ENCODE results near the gene CDKAL1. TPM values are rescaled to one million over a fixed set of nuclear protein-coding genes. Genes with fewer than 3 reads are reported as not detected.

Gene CDKAL1
- total and polyA plus RNA-seq, 2 donors (not counting 3 experiments of a cell fraction or from before 2014, with no cell fraction given), result 6.1 to 20.5 TPM

DNA sequence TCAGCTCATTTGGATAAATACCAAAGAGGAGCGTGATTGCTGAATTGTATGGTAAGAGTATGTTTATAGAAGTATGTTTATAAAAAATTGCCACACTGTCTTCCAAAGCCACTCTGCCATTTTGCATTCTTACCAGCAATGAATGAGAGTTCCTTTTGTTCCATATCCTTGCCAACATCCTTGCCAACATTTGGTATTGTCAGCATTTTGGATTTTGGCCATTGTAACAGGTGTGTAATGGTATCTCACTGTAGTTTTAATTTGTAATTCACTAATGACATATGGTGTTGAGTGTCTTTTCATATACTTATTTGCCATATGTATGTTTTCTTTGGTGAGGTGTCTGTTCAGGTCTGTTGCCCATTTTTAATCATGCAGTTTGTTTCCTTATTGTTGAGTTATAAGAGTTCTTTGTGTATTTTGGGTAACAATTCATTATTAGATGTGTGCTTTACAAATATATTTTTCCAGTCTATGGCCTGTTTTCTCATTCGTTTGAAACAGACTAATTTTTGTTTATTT is 539.1 kb downstream of the CDKAL1 start:
- FAIRE-seq, result no peak
- no peak for DNase-seq (ENCODE audit: low read depth, low spot score)
- H3K4me1 ChIP-seq (ENCODE audit: control insufficient read depth, extremely low read depth, insufficient read depth, low read length), result peaks cover 8% of the 10 kb centered on the region
- H3K9me1 ChIP-seq (replicated peaks; ENCODE audit: control insufficient read depth, extremely low read depth, insufficient read depth, low read length), result no peaks in the 10 kb centered on the region
- ChIA-PET POLR2A (no interaction called here), CTCF (interaction anchor here (0.9 kb wide), 1 partner anchor 30 kb away, joined by 3 read pairs; no protein-coding TSS in a partner anchor)
- no peak overlapping the region for H3K9ac ChIP-seq (replicated peaks; ENCODE audit: extremely low read depth, insufficient read depth, low read length)
- no peak overlapping the region for H3K4me2 ChIP-seq (ENCODE audit: insufficient read depth, low read length)
- no peaks in the 10 kb centered on the region for H3K36me3 ChIP-seq (ENCODE audit: control insufficient read depth in 2 of 2, extremely low read depth in 1 of 2, insufficient read depth in 2 of 2, low read length in 2 of 2)
- intact Hi-C loops (cut with micrococcal nuclease) (no loop called here), dilution Hi-C loops (cut with MboI; ENCODE audit: extremely low pct_ligation_motif_present, low sequenced_read_pairs) (no loop called here)
- H3K4me3 ChIP-seq (replicated peaks in 1 of 3; ENCODE audit: insufficient read depth in 1 of 3, low read depth in 1 of 3, low read length in 3 of 3), result no peak overlapping the region
- no peaks in the 10 kb centered on the region for H3K9me3 ChIP-seq (replicated peaks; ENCODE audit: control insufficient read depth, insufficient read depth, low read length)
- H3K27ac ChIP-seq (ENCODE audit: insufficient read depth, low read depth, low read length), result no peak overlapping the region
- BruUV-seq (replicated peaks), result no TSS peak
- H3K27me3 ChIP-seq (ENCODE audit: control insufficient read depth in 2 of 2, insufficient read depth in 2 of 2, low read length in 2 of 2), result no peaks in the 10 kb centered on the region
- H3K79me2 ChIP-seq (ENCODE audit: control insufficient read depth, insufficient read depth, low read length), result no peaks in the 10 kb centered on the region
- no peaks in the 10 kb centered on the region for H4K20me1 ChIP-seq (replicated peaks; ENCODE audit: control insufficient read depth, extremely low read depth, insufficient read depth, low read length)
- TF ChIP-seq MAX (IDR thresholded peaks at IDR 0.05; ENCODE audit: insufficient read depth, insufficient read length) (no peak), FOS (IDR thresholded peaks at IDR 0.05; ENCODE audit: borderline replicate concordance, insufficient read depth, low read length) (no peak), EZH2 (IDR thresholded peaks at IDR 0.05; ENCODE audit: borderline replicate concordance, low read depth, low read length, severe bottlenecking) (no peak), POLR2AphosphoS5 (IDR thresholded peaks at IDR 0.05; ENCODE audit: insufficient read depth, low read depth, low read length) (no peak), JUN (IDR thresholded peaks at IDR 0.05; ENCODE audit: borderline replicate concordance, insufficient read depth, insufficient read length, low read depth) (no peak), MYC (IDR thresholded peaks at IDR 0.05; ENCODE audit: low read depth, low read length) (no peak), POLR2A (IDR thresholded peaks at IDR 0.05; ENCODE audit: low read depth, low read length) (no peak), GATA2 (IDR thresholded peaks at IDR 0.05; ENCODE audit: insufficient read depth, insufficient read length, low read depth, low read length) (no peak)
- TF ChIP-seq, protein P1, sequence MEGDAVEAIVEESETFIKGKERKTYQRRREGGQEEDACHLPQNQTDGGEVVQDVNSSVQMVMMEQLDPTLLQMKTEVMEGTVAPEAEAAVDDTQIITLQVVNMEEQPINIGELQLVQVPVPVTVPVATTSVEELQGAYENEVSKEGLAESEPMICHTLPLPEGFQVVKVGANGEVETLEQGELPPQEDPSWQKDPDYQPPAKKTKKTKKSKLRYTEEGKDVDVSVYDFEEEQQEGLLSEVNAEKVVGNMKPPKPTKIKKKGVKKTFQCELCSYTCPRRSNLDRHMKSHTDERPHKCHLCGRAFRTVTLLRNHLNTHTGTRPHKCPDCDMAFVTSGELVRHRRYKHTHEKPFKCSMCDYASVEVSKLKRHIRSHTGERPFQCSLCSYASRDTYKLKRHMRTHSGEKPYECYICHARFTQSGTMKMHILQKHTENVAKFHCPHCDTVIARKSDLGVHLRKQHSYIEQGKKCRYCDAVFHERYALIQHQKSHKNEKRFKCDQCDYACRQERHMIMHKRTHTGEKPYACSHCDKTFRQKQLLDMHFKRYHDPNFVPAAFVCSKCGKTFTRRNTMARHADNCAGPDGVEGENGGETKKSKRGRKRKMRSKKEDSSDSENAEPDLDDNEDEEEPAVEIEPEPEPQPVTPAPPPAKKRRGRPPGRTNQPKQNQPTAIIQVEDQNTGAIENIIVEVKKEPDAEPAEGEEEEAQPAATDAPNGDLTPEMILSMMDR (IDR thresholded peaks at IDR 0.05; ENCODE audit: extremely low read depth in 1 of 2, insufficient read depth in 1 of 2, low read depth in 1 of 2, low read length in 2 of 2), result no peak
- H2AFZ ChIP-seq (ENCODE audit: low read depth, low read length), result no peak overlapping the region
